ENCODE data around the gene PEPD. TPM values are rescaled to one million over a fixed set of nuclear protein-coding genes. Genes with fewer than 3 reads are reported as not detected.

PEPD gene
- total and polyA plus RNA-seq, 2 of the 4 experiments (the other 2 are of a cell fraction), result 36.7 to 88.4 TPM

DNA sequence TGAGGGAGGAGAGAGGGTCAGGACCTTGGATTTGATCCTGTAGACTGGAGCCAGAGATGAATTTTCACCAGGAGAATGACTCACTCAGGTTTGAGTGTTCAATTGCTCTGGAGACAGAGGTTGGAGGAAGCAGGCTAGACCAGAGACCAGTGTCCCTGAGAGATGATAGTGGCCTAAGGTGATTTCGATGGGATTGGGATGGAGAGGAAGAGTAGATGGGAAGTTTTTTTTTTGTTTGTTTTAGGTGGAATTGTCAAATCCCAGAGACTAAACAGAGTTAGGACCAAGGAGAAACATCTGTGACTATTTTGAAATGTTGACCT is 145.8 kb downstream of the PEPD start:
- Histone ChIP-seq H4K20me1 (ENCODE audit: insufficient read depth, low read length) (peaks cover 66% of the 10 kb centered on the region), H2BK5ac (ENCODE audit: low read depth, low read length, poor library complexity, severe bottlenecking) (no peak overlapping the region), H2BK15ac (ENCODE audit: low read depth, low read length) (no peak overlapping the region), H3K9me1 (ENCODE audit: insufficient read depth, low read length) (peaks cover 30% of the 10 kb centered on the region), H2AK5ac (ENCODE audit: low read depth, low read length) (0 out of 2 replicates have a peak overlapping the region, but pooled peaks have one; percentile 18), H3K9me3 (ENCODE audit: control insufficient read depth, insufficient read depth, low read length) (no peaks in the 10 kb centered on the region), H4K91ac (ENCODE audit: insufficient read depth, low read depth, low read length) (no peak overlapping the region), H3K36me3 (ENCODE audit: control insufficient read depth, insufficient read depth, low read length) (peaks cover 6% of the 10 kb centered on the region), H2BK20ac (ENCODE audit: low read depth, low read length) (no peak overlapping the region), H2BK120ac (ENCODE audit: low read depth, low read length) (no peak overlapping the region), H3K4me3 (ENCODE audit: insufficient read depth, low read depth, low read length) (no peak overlapping the region), H3K23ac (ENCODE audit: low read depth, low read length) (peak overlapping the region; percentile 64; the same call in 1 of the 2 replicates), H3K9ac (ENCODE audit: low read depth, low read length) (no peak overlapping the region), H2AFZ (replicated peaks; ENCODE audit: low read length, poor library complexity) (no peak overlapping the region), H3K79me1 (ENCODE audit: low read depth in 1 of 2, low read length in 2 of 2) (peaks cover 18 to 56% of the 10 kb centered on the region in 2 experiments), H4K8ac (ENCODE audit: low read depth in 2 of 2, low read length in 2 of 2) (no peak overlapping the region), H3K4me1 (ENCODE audit: control insufficient read depth, insufficient read depth, low read length) (peaks cover 8% of the 10 kb centered on the region), H3K18ac (ENCODE audit: low read depth, low read length) (no peak overlapping the region), H3K56ac (ENCODE audit: extremely low read depth, insufficient read depth, low read length) (no peak overlapping the region), H3K27me3 (ENCODE audit: control insufficient read depth, insufficient read depth, low read length) (no peaks in the 10 kb centered on the region), H2AK9ac (replicated peaks; ENCODE audit: low read depth, low read length, poor library complexity) (no peak overlapping the region), H3K4me2 (ENCODE audit: low read depth, low read length) (peak overlapping the region; percentile 47; the same call in 1 of the 2 replicates), H3K14ac (replicated peaks; ENCODE audit: low read depth, low read length) (no peak overlapping the region; the same call in 1 of the 2 replicates), H4K5ac (ENCODE audit: low read depth, low read length) (no peak overlapping the region), H3K27ac (ENCODE audit: insufficient read depth, low read length) (no peak overlapping the region), H3K4ac (ENCODE audit: low read depth, low read length) (peak overlapping the region; percentile 3; the same call in 1 of the 2 replicates)
- BruUV-seq (replicated peaks), result no TSS peak
- ChIA-PET POLR2A (ENCODE audit: unreplicated experiment) (no interaction called here), CTCF (no interaction called here)
- WGBS, 2 experiments (ENCODE audit: extremely low coverage in 2 of 2, insufficient read length in 1 of 2), result 67 to 100% methylated on average over 1 of the region's 1 CpG
- DNase-seq (peak; percentile 51), ATAC-seq (ENCODE audit: low read depth) (no peak)
- intact Hi-C loops (cut with micrococcal nuclease) (no loop called here), dilution Hi-C loops (cut with HindIII; ENCODE audit: low sequenced_read_pairs, unreplicated experiment) (no loop called here), in situ Hi-C loops (cut with MboI; ENCODE audit: low sequenced_read_pairs) (no loop called here)
- TF ChIP-seq, protein P1, sequence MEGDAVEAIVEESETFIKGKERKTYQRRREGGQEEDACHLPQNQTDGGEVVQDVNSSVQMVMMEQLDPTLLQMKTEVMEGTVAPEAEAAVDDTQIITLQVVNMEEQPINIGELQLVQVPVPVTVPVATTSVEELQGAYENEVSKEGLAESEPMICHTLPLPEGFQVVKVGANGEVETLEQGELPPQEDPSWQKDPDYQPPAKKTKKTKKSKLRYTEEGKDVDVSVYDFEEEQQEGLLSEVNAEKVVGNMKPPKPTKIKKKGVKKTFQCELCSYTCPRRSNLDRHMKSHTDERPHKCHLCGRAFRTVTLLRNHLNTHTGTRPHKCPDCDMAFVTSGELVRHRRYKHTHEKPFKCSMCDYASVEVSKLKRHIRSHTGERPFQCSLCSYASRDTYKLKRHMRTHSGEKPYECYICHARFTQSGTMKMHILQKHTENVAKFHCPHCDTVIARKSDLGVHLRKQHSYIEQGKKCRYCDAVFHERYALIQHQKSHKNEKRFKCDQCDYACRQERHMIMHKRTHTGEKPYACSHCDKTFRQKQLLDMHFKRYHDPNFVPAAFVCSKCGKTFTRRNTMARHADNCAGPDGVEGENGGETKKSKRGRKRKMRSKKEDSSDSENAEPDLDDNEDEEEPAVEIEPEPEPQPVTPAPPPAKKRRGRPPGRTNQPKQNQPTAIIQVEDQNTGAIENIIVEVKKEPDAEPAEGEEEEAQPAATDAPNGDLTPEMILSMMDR (conservative IDR thresholded peaks at IDR 0.05; ENCODE audit: low read depth, low read length), result no peak
- TF ChIP-seq CHD1 (IDR thresholded peaks at IDR 0.05; ENCODE audit: low read depth, low read length), result 0 out of 2 replicates have a peak, but pooled peaks have one; percentile 9
- TF ChIP-seq FOS (IDR thresholded peaks at IDR 0.05; ENCODE audit: low read depth, low read length), result no peak
- no peak for TF ChIP-seq ELK1 (IDR thresholded peaks at IDR 0.05; ENCODE audit: borderline replicate concordance, low read depth, low read length)
